HTERT RPE-1 (cell line): ENCODE data around the gene KCNQ1OT1.

Experiments
- in situ Hi-C: fragments of 300-500 bp; cut with MboI; formaldehyde crosslinking; loops from 4 replicates; pipeline ENCODE4 v1.14.3; 2020; ENCODE audit warnings: low sequenced_read_pairs

KCNQ1OT1 gene

GRCh38 chr11:2737226-2737590, 37.4 kb upstream of the KCNQ1OT1 start:
- in situ Hi-C loops: no loop called here

GRCh38 chr11:2736577-2737225, 36.9 kb upstream of the KCNQ1OT1 start:
- in situ Hi-C loops: no loop called here

- in situ Hi-C loops: no loop called here
Measured at GRCh38 chr11:2735053-2735589, 35.3 kb upstream of the KCNQ1OT1 start.

- in situ Hi-C loops: no loop called here
Measured at GRCh38 chr11:2734181-2735052, 34.6 kb upstream of the KCNQ1OT1 start.

- in situ Hi-C loops: no loop called here
Measured at GRCh38 chr11:2732940-2733628, 33.3 kb upstream of the KCNQ1OT1 start.

- in situ Hi-C loops: no loop called here
Measured at GRCh38 chr11:2732261-2732939, 32.6 kb upstream of the KCNQ1OT1 start.

- in situ Hi-C loops: no loop called here
Measured at GRCh38 chr11:2731130-2732125, 31.6 kb upstream of the KCNQ1OT1 start.

- in situ Hi-C loops: no loop called here
Measured at GRCh38 chr11:2730272-2731129, 30.7 kb upstream of the KCNQ1OT1 start.

- in situ Hi-C loops: no loop called here
Measured at GRCh38 chr11:2729841-2730240, 30.0 kb upstream of the KCNQ1OT1 start.

GRCh38 chr11:2728663-2729332, 29.0 kb upstream of the KCNQ1OT1 start:
- in situ Hi-C loops: no loop called here

- in situ Hi-C loops: no loop called here
Measured at GRCh38 chr11:2728128-2728662, 28.4 kb upstream of the KCNQ1OT1 start.

- in situ Hi-C loops: no loop called here
Measured at GRCh38 chr11:2726964-2727363, 27.2 kb upstream of the KCNQ1OT1 start.

- in situ Hi-C loops: no loop called here
Measured at GRCh38 chr11:2725368-2726300, 25.8 kb upstream of the KCNQ1OT1 start.

GRCh38 chr11:2724653-2725367, 25.0 kb upstream of the KCNQ1OT1 start:
- in situ Hi-C loops: no loop called here

GRCh38 chr11:2724104-2724503, 24.3 kb upstream of the KCNQ1OT1 start:
- in situ Hi-C loops: no loop called here

- in situ Hi-C loops: no loop called here
Measured at GRCh38 chr11:2722955-2723354, 23.2 kb upstream of the KCNQ1OT1 start.
